HG02973 (cell line): Measurements from ENCODE around the gene ZNF576.
"Not testable (repeated sequence)": the region's sequence is repeated elsewhere in the genome, so short reads cannot be mapped to it uniquely, and the experiment has no call there.

Experiments
- ATAC-seq: cut with Tn5 transposase; IDR thresholded peaks from one replicate; pipeline ENCODE4 v1.9.1; 2021; ENCODE audit warnings: moderate library complexity; ENCODE audit not compliant: unreplicated experiment

ZNF576 gene

GRCh38 chr19:43598445-43599240 lies 2.2 kb downstream of the ZNF576 start:
- ATAC-seq: no peak

- ATAC-seq: no peak
Measured at GRCh38 chr19:43599635-43600295, 3.4 kb downstream of the ZNF576 start.

GRCh38 chr19:43600326-43600725 lies 3.9 kb downstream of the ZNF576 start:
- not testable (repeated sequence) for ATAC-seq

- ATAC-seq: no peak
Measured at GRCh38 chr19:43605875-43606568, 9.6 kb downstream of the ZNF576 start.

- ATAC-seq: no peak
Measured at GRCh38 chr19:43606569-43607229, 10.3 kb downstream of the ZNF576 start.

- ATAC-seq: no peak
Measured at GRCh38 chr19:43607238-43608205, 11.1 kb downstream of the ZNF576 start.

- ATAC-seq: no peak
Measured at GRCh38 chr19:43609872-43610271, 13.5 kb downstream of the ZNF576 start.

- no peak for ATAC-seq
Measured at GRCh38 chr19:43610493-43610892, 14.1 kb downstream of the ZNF576 start.

- no peak for ATAC-seq
Measured at GRCh38 chr19:43611788-43612187, 15.4 kb downstream of the ZNF576 start, which contains the start of gene SRRM5. Gene SRRM5, plus strand, starts transcription at chr19:43612088. Its CDS starts 34 bp downstream, at chr19:43612122.

GRCh38 chr19:43612374-43612773 lies 16.0 kb downstream of the ZNF576 start:
- no peak for ATAC-seq

GRCh38 chr19:43616306-43616705 lies 19.9 kb downstream of the ZNF576 start:
- no peak for ATAC-seq

- no peak for ATAC-seq
Measured at GRCh38 chr19:43616954-43617353, 20.6 kb downstream of the ZNF576 start.

- peak; percentile 28 for ATAC-seq
Measured at GRCh38 chr19:43618921-43619261, 22.5 kb downstream of the ZNF576 start.

- peak; percentile 74 for ATAC-seq
Measured at GRCh38 chr19:43619262-43620060, 23.1 kb downstream of the ZNF576 start, which contains the start of gene ZNF428. Gene ZNF428, minus strand, starts transcription at chr19:43619629. Its CDS starts 5,325 bp downstream, at chr19:43614304.

- no peak for ATAC-seq
Measured at GRCh38 chr19:43620061-43621001, 23.9 kb downstream of the ZNF576 start.

GRCh38 chr19:43622070-43622469 lies 25.7 kb downstream of the ZNF576 start:
- no peak for ATAC-seq

- ATAC-seq: no peak
Measured at GRCh38 chr19:43622956-43623355, 26.6 kb downstream of the ZNF576 start.
